HG03442 (cell line): Measurements from ENCODE around the gene PCDHGC4.

ENCODE experiments used
- ATAC-seq: cut with Tn5 transposase; IDR thresholded peaks from one replicate; pipeline ENCODE4 v1.9.1; 2021; ENCODE audit warnings: mild to moderate bottlenecking, moderate library complexity; ENCODE audit not compliant: unreplicated experiment

The PCDHGC4 gene

GRCh38 chr5:141511771-141512325 is 27.0 kb downstream of the PCDHGC4 start:
- ATAC-seq = no peak

- no peak for ATAC-seq
These were observed 27.6 kb downstream of the PCDHGC4 start for GRCh38 chr5:141512390-141512910.

GRCh38 chr5:141512911-141513626 is 28.2 kb downstream of the PCDHGC4 start:
- ATAC-seq = no peak

GRCh38 chr5:141513627-141514329 is 28.9 kb downstream of the PCDHGC4 start:
- peak; percentile 38 for ATAC-seq

GRCh38 chr5:141514330-141515133 is 29.7 kb downstream of the PCDHGC4 start:
- peak; percentile 25 for ATAC-seq

GRCh38 chr5:141515141-141515540 is 30.3 kb downstream of the PCDHGC4 start:
- ATAC-seq = no peak

- no peak for ATAC-seq
These were observed 31.3 kb downstream of the PCDHGC4 start for GRCh38 chr5:141515946-141516671.

GRCh38 chr5:141516672-141517025 is 31.8 kb downstream of the PCDHGC4 start:
- ATAC-seq = no peak

GRCh38 chr5:141517312-141517711 is 32.5 kb downstream of the PCDHGC4 start:
- no peak for ATAC-seq

GRCh38 chr5:141517880-141518617 is 33.2 kb downstream of the PCDHGC4 start:
- ATAC-seq = no peak

GRCh38 chr5:141518618-141519015 is 33.8 kb downstream of the PCDHGC4 start:
- no peak for ATAC-seq

- no peak for ATAC-seq
These were observed 35.1 kb downstream of the PCDHGC4 start for GRCh38 chr5:141519605-141520565.

GRCh38 chr5:141521244-141521781 is 36.5 kb downstream of the PCDHGC4 start:
- ATAC-seq = no peak

GRCh38 chr5:141522301-141522700 is 37.5 kb downstream of the PCDHGC4 start:
- ATAC-seq = no peak

GRCh38 chr5:141523991-141524390 is 39.2 kb downstream of the PCDHGC4 start:
- ATAC-seq = no peak

GRCh38 chr5:141524604-141525597 is 40.1 kb downstream of the PCDHGC4 start:
- ATAC-seq = peak; percentile 73

- ATAC-seq = no peak
These were observed 40.8 kb downstream of the PCDHGC4 start for GRCh38 chr5:141525653-141526052.
